ENCODE data around the gene RNF114. TPM values are rescaled to one million over a fixed set of nuclear protein-coding genes. Genes with fewer than 3 reads are reported as not detected.

Gene RNF114
- total RNA-seq, 2 donors from 2014 or later = 82.0 to 181 TPM

DNA sequence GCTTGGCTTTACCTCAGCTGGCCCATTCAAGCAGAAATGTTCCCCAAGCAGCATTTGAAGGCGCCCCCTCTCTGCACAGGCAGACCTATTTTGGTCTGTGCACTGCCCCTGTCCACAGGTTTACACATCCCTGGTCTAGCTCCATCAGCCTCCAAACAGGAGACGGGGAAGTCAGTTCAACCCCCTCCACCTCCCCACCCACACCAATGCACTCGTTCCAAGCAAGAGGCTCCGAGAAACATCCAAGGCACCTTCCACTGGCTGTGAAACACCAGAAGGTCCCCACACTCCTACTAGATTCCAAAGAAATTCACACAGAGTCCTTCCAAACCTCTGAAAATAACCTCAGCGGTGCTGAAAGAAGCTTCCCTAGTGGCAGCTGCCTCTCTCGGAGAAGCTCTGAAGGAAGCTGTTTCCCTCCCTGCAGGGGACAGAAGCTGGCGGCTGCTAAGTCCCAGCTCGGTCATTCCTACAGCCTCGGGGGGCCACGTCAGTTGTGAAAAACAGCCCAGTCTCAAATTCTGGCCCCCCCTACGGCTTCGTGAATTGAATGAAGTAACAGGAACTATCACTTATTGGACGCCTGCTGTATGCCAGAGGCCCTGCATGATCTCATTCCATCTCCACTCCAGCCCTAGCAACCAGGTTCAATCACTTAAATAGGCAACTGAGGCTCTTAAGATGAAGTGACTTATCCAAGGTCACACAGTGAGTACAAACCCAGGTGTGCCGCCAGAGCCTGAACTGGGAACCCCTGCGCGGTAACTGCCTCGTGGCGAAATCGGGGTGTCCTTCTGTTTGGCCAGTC, 21.7 kb upstream of the RNF114 start:
- Histone ChIP-seq H3K9me3 (no peaks in the 10 kb centered on the region), H3K27ac (peak overlapping the region; percentile 96 to 99 (median 97)), H3K4me3 (peak overlapping the region; percentile 86 to 99), H3K4me1 (peaks cover 52% of the 10 kb centered on the region), H3K27me3 (no peaks in the 10 kb centered on the region), H3K36me3 (replicated peaks in 1 of 2; ENCODE audit: insufficient read depth in 1 of 2, low read depth in 2 of 2) (no peaks in the 10 kb centered on the region)
- DNase-seq (peak; percentile 61 to 68 (median 65)), ATAC-seq (peak; percentile 49)
- WGBS, 2 donors = 3 to 5% methylated on average over 10 to 19 of the region's 19 CpGs
- TF ChIP-seq POLR2A (IDR thresholded peaks at IDR 0.05) = peak in 1 of 3 donors; percentile 59
- TF ChIP-seq, protein P1, sequence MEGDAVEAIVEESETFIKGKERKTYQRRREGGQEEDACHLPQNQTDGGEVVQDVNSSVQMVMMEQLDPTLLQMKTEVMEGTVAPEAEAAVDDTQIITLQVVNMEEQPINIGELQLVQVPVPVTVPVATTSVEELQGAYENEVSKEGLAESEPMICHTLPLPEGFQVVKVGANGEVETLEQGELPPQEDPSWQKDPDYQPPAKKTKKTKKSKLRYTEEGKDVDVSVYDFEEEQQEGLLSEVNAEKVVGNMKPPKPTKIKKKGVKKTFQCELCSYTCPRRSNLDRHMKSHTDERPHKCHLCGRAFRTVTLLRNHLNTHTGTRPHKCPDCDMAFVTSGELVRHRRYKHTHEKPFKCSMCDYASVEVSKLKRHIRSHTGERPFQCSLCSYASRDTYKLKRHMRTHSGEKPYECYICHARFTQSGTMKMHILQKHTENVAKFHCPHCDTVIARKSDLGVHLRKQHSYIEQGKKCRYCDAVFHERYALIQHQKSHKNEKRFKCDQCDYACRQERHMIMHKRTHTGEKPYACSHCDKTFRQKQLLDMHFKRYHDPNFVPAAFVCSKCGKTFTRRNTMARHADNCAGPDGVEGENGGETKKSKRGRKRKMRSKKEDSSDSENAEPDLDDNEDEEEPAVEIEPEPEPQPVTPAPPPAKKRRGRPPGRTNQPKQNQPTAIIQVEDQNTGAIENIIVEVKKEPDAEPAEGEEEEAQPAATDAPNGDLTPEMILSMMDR (IDR thresholded peaks at IDR 0.05) = no peak
- intact Hi-C loops (cut with DNase I) = no loop called here

DNA sequence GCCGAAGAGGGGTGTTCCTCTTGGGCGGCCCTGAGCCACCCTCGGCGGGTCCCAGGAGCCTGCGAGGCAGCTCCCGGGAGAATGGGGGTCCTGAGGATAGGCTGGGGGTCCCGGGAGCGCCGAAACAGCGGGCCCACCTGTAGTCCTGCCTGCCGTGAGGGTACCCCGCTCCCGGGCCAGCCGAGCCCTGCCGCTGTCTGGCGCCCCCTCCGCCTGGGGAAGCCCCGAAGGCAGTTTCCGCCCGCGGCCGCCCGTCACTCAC, 21.1 kb upstream of the RNF114 start:
- no peaks in the 10 kb centered on the region for H3K27me3 ChIP-seq
- ATAC-seq = no peak
- no peak for DNase-seq
- H3K27ac ChIP-seq = peak overlapping the region; percentile 96 to 99 (median 97)
- TF ChIP-seq POLR2A (IDR thresholded peaks at IDR 0.05) = no peak
- TF ChIP-seq, protein P1 (IDR thresholded peaks at IDR 0.05) = no peak
- peak overlapping the region; percentile 86 to 99 for H3K4me3 ChIP-seq
- no peaks in the 10 kb centered on the region for H3K9me3 ChIP-seq
- H3K36me3 ChIP-seq (replicated peaks in 1 of 2; ENCODE audit: insufficient read depth in 1 of 2, low read depth in 2 of 2) = no peaks in the 10 kb centered on the region
- H3K4me1 ChIP-seq = peaks cover 47% of the 10 kb centered on the region
- intact Hi-C loops (cut with DNase I) = no loop called here
- 0% methylated on average over 23 of the region's 23 CpGs; no CpG with 5 or more reads in 1 of the 2 donors for WGBS, 2 donors

DNA sequence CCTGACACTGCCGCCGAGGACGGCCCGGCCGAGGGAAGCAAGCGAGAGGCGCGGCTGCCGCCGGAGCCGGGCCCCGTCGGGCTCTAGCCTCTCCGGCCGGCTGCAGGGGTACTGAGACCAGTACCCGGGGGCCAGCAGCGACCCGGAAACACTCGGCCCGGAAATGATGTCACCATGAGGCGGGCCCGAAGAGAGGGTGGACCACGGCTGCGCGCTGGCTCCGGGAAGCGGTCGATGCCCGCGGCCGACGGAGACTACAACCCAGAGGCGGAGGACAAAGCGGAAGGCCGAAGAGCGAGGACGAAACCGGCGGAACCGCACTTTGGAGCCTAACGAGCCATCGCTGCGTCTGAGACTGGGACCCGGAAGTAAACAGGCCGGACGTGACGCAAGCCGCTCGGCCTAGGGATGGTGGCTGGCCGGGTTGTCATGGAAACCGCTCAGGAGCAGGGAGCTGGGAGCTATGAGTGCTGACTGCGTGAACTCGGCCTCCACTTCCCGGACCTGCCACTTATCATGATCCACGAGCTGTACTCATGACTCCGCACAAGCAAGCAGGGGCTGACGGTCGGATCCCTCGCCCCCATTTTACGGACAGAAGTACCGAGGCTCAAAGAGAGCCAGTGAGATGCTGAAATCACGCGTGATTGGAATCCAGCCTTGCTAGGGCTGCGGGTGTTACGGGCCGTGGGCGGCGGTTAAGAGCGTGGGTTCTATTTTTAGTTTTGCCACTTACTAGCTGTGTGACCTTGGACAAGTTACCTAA, 20.6 kb upstream of the RNF114 start, which contains the start of gene SPATA2:
SPATA2 (minus strand) TSS at position 150 of the 766 bp plus-strand sequence. CDS start 7,039 bp downstream, outside the sequence.
- peak; percentile 56 to 86 (median 83) for TF ChIP-seq POLR2A (IDR thresholded peaks at IDR 0.05)
- TF ChIP-seq, protein P1 (IDR thresholded peaks at IDR 0.05) = no peak
- H3K36me3 ChIP-seq (replicated peaks in 1 of 2; ENCODE audit: insufficient read depth in 1 of 2, low read depth in 2 of 2) = no peaks in the 10 kb centered on the region
- H3K9me3 ChIP-seq = no peaks in the 10 kb centered on the region
- WGBS, 2 donors = 0 to 1% methylated on average over 25 to 68 of the region's 69 CpGs
- H3K27me3 ChIP-seq = no peaks in the 10 kb centered on the region
- peak; percentile 97 to 99 (median 98) for DNase-seq
- peak within 1 kb of the TSS; percentile 86 to 99 for H3K4me3 ChIP-seq
- peak; percentile 87 for ATAC-seq
- intact Hi-C loops (cut with DNase I) = no loop called here
- peaks cover 42% of the 10 kb centered on the region for H3K4me1 ChIP-seq
- peak within 1 kb of the TSS; percentile 96 to 99 (median 97) for H3K27ac ChIP-seq

DNA sequence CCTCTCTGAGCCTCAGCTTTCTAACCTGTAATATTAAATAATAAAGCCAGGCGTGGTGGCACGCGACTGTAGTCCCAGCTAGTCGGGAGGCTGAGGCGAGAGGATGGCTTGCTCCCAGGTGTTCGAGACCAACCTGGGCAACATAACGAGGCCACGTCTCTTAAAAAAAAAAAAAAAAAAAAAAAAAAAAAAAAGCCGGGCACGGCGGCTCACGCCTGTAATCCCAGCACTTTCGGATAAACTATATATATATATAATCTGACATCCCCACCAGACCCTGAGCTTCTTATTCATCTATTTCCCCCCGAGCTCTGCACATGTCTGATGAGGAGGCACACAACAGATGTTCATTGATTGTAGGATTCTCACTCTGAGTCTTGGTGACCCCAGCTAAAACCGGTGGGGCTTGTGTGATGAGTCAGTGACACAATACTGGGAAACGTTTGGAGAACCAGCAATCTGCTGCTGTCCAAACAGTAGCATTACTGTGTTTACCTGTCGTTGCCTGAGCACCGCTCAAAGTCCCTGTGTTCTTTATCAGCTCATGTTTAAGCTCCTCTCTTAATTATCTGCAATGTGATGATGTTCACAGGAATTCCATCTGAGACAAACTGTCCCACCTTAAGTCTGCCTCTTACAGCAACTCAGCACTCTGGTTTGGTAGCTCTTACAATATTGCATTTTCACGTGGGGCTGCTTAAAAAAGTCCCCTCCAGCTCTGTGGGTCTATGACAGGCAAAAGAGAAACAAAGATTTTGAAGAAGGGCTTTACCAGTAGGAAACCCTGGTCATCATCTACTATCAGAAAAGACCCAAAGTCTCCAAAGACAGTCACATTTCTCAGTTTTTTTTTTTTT, 19.8 kb upstream of the RNF114 start:
- H3K27ac ChIP-seq = peak overlapping the region; percentile 96 to 99 (median 97)
- TF ChIP-seq, protein P1 (IDR thresholded peaks at IDR 0.05) = no peak
- TF ChIP-seq POLR2A (IDR thresholded peaks at IDR 0.05) = peak in 1 of 3 donors; percentile 11
- no peaks in the 10 kb centered on the region for H3K9me3 ChIP-seq
- peaks cover 39% of the 10 kb centered on the region for H3K4me1 ChIP-seq
- WGBS, 2 donors = 10 to 12% methylated on average over 19 of the region's 19 CpGs
- H3K27me3 ChIP-seq = no peaks in the 10 kb centered on the region
- peak; percentile 68 to 85 (median 76) for DNase-seq
- no peaks in the 10 kb centered on the region for H3K36me3 ChIP-seq (replicated peaks in 1 of 2; ENCODE audit: insufficient read depth in 1 of 2, low read depth in 2 of 2)
- H3K4me3 ChIP-seq = peak overlapping the region; percentile 86 to 99
- intact Hi-C loops (cut with DNase I) = no loop called here
- ATAC-seq = peak; percentile 72
